HG03097 (cell line): ENCODE data around the gene TPRG1L.

Experiments used
- ATAC-seq: cut with Tn5 transposase; IDR thresholded peaks from one replicate; pipeline ENCODE4 v1.9.1; 2021; ENCODE audit not compliant: unreplicated experiment, low FRiP score

TPRG1L gene

DNA sequence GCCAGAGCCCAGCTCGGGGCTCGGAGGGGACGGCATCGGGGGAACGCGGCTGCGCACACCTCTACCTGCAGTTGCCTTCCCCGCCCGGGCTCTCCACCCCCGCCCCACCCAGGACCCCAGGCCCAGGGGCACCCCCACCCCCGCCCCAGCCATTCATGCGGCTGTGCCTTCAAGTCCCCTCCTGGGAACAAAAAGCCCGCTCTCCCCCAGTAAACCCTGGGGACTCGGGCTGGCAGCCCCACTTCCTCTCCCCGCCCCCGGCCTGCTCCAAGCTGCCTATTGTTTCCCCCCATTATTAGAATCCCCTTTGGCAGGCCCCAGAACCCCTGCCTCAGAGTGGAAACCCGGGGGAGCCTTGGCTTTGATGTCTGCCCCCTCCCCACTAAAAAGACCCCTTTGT, 31.5 kb upstream of the TPRG1L start:
- no peak for ATAC-seq

DNA sequence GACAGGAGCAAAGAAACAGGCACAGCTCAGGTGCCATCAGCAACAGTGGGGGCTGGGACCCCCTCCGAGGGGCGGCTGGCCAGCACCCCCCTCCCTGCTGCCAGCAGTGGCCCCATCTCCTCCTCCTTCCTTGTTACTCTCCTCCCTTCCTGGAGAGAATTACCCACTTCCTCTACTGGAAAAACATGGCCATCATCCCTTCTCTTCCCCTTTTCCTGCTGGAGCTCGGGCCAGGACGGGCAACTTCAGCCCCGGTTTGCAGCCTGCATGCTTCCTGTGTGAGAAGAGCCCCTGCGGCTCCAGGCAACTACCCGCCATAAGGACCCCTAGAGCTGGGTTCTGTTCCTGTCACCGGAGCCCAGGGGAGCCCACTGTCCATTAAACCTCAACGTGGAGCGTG, 31.1 kb upstream of the TPRG1L start:
- ATAC-seq = no peak

- ATAC-seq = no peak
These were observed 30.0 kb upstream of the TPRG1L start for GRCh38 chr1:3594706-3595377.

GRCh38 chr1:3595949-3596348, 28.9 kb upstream of the TPRG1L start:
- ATAC-seq = no peak

GRCh38 chr1:3596663-3597598, 27.9 kb upstream of the TPRG1L start:
- ATAC-seq = no peak

- ATAC-seq = no peak
These were observed 27.2 kb upstream of the TPRG1L start for GRCh38 chr1:3597599-3597964.

GRCh38 chr1:3598051-3598491, 26.7 kb upstream of the TPRG1L start:
- no peak for ATAC-seq

DNA sequence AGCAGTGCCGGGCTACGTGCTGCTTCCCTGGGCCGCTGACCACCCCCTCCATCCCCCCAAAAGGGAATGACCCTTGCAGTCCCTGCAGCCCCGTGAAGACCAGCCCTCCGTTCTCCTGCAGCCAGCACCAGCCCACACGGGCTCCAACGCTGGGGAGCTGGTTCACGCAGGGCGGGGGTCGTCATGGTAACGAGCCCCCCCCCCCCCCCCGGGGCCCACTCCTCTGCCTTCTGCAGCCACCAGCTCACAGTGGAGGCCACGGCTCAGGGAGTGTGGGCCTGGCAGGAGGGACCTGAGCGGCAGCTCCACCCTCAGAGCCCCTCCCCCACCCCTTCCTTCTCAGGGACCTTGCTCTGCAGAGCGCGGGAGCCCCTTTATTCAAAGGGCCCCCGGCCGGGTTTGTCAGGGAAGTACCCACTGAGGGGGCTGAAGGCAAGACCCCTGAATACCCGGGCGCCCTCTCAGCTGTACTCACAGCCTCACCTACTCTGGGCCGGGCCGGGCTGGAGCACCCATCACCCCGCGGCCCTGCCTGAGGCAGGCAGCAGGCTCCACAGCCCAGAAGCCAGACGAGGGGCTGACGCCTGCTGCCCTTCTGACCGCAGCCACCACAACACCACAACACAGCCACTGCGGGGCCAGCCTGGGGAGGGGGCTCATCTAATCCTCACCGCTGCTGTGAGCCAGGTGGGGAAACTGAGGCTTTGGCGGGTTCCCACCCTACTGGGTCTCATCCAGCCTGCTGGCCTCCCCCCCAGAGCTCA, 26.1 kb upstream of the TPRG1L start:
- no peak for ATAC-seq

DNA sequence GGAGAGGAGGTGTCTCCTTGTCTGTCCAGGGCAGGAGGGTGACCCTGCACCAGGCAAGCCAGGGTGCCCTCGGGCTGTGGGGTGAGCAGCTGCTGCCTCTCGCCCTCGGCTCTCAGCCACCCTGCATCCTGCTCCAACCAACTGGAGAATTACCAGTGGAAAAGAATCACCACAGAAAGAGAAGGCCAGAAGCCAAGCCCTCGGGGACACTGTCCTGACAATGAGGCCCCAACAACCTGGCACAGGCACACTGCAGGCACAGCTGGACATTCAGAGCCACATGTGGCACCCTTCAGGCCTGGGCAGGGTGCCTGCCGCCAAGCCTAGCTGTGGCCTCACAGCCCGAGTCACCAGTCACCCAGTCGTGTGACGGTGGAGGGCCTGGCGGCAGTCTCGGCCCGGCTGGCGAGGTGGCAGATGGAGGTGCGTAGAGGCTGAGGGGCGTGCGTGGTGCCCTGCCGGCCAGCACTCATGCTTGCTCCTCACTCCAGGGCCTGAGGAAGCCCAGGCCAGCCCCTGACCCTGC, 25.5 kb upstream of the TPRG1L start:
- ATAC-seq = no peak

DNA sequence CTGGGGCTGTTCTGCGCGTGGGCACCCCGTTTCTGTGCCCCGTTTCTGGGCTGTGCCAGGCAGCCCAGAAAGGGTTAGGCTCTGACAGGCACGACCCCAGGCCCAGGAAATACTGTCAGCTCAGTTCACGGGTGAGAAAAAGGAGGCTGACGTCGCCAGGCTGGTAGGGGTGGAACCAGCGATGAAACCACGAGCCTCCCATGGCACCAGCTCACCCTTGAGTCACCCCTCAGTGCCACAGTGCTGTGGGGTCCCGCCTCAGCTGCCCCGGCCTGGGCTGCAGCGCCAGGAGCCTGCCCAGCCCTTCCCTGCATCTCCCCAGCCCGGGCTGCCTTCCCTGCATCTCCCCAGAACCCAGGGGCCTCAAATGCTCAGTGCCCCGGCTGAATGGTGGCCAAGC, 25.0 kb upstream of the TPRG1L start:
- no peak for ATAC-seq

DNA sequence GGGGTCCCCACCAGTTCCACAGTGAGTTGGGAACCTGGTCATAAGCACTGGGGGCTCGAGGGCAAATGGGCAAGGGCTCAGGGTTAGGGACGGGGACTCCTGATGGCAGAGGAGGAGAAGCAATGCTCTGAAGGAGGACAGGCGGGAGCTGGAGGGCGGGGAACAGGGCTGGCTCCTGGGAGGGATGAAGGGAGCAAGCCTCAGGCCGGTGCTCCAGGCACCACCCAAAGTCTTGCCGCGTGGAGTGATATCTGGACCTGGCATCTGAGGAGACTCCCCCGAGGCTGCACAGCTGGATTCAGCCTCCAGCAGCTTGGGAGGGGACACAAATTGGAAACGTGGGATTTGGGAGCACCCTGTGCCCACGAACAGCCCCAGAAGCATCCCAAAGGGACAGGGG, 24.5 kb upstream of the TPRG1L start:
- ATAC-seq = no peak

- ATAC-seq = no peak
These were observed 23.1 kb upstream of the TPRG1L start for GRCh38 chr1:3601743-3602142.

DNA sequence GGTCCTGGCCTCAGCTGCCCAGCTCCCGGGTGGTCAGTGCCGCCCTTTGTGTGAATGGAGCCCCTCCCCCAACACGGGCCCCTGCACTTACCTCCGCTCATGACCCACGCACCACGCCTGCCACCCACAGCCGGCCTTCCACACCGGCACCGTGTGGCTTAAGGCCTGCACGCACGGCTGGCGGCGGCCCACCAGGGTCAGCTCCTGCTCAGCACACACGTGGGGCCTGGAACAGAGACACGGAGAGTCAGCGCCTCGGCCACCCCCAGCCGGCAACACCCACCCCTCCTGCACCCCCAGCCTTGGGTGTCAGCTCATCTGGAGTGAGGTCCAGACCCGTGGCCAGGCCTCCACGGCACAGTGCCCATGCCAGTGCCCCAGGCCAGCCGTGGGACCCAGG, 22.4 kb upstream of the TPRG1L start:
- no peak for ATAC-seq

GRCh38 chr1:3603156-3603555, 21.7 kb upstream of the TPRG1L start:
- no peak for ATAC-seq

GRCh38 chr1:3603571-3604467, 21.0 kb upstream of the TPRG1L start:
- no peak for ATAC-seq

DNA sequence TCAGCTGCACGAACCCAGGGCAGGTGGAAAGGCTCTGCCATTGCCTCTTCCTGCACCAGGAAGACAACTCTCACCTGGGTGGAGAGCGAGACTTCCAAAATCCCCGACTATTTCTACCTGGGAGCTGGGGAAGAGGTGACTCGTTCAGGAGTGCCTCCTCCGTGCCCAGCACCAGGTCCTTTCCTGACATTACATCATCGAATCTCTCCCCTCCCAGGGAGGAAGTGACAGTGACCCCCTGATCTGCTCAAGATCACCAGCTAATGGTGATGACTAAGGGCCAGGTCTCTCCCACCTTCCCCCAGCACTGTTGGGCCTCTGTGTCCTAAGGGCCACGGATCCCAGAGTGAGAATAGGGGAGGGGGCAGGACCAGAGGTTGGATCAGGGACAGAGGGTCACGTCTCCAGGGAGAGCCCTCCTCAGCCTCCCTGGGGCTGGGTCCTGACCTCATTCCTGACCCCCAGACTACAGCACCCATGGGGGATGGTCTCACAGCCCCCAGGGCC, 20.3 kb upstream of the TPRG1L start:
- no peak for ATAC-seq

DNA sequence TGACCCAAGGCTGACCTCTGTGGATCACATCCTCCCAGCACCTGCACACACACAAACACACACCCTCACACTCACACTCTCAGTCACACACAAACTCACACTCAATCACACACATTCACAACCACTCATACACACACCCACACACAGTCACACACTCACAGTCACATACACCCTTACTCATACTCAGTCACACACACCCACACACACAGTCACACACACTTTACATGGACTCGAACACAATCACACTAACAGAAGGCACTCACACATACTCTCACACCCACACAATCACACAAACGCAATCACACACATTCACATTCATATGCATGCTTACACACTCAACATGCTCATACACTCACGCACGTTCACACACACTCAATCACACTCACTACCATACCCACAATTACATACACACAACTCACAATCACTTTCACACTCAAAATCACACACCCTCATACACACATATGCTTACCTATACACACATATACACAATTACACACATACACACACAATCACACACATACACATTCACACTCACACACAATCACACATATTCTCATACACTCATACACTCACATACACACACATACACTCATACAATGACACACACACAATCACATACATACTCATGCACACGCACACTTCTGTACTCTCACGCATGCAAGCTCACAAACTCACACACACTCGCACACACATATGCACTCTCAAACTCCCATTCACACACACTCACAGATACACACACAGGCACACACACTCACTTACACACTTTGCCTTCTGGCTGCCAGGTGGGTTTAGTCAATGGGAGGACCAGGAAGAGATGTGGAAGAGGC, 19.6 kb upstream of the TPRG1L start:
- no peak for ATAC-seq

DNA sequence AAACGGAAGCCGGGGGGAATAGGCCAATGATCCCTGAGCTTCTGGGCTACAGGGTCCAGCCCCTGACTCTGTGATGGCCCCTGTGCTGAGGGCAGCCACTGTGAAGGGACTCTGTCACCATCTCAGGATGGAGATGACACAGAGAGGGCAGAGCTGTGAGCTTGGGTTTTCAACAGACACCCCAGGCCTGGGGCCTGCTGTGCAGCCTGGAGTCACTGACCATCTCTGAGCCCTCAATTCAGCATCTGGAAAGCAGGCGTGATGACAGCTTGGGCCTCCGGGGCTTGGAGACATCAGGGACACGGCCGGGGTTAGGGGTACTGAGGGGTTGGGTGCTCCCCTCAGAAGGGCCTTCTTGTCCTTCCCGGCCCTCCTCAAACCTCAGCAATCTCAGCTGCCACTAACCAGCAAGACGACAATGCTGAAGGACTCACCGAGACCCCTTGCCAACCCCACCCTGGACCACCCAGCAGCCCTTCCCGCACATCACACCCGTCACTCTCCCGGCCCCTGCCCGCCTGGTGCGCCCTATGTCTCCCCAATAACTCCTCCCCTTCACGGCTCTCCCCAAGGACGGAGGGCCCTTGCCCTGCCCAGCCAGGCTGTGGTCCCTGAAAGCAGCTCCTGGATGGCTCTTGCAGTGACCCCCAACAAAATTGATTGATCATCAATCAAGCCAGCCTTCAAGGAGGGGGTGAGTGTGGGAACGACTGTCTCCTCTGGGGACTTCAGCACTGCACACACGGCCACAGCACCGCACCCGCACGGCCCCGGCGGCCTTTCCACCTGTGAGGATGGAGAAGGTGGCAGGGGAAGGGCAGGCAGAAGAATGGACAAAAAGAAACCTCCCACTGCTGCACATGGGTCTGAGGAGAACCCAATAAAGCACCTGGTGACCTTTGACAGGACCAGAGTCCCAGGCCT, 17.8 kb upstream of the TPRG1L start:
- ATAC-seq = no peak
